ENCODE results near the gene COQ2. TPM values are rescaled to one million over a fixed set of nuclear protein-coding genes. Genes with fewer than 3 reads are reported as not detected.
A peak's percentile ranks its signal among the peaks of the same experiment; 100 is the strongest.

The COQ2 gene
- total RNA-seq, result 10 to 100 TPM; 11.6 to 29.1 (median 20.3) TPM
- 10 to 100 TPM in 1 of 3 donors, 1 to 10 TPM in 2; 6.4 to 12.4 (median 7.6) TPM for polyA plus RNA-seq
- long read RNA-seq, donor 1, transcript COQ2-206 (7 exons, 1,641 nt), result major isoform, 22 of 27 reads
- long read RNA-seq, donor 1, partial matches to known transcripts, result 0 of 27 reads
- long read RNA-seq, donor 1, other reads (novel, unspliced or antisense), result 3 of 27 reads
- long read RNA-seq, donor 2, transcript COQ2-206 (7 exons, 1,641 nt), result major isoform, 18 of 24 reads
- long read RNA-seq, donor 2, partial matches to known transcripts, result 0 of 24 reads
- long read RNA-seq, donor 2, other reads (novel, unspliced or antisense), result 5 of 24 reads

GRCh38 chr4:83284193-83285054 is at the start of gene COQ2:
TSS of gene COQ2 (minus strand) at chr4:83284798. CDS start at chr4:83284764, 34 bp downstream.
- Histone ChIP-seq H3K27me3 (ENCODE audit: insufficient read depth in 3 of 3, low read length in 2 of 3) (no peaks in the 10 kb centered on the region), H3K9me3 (no peaks in the 10 kb centered on the region), H3K27ac (peak within 1 kb of the TSS; percentile 99), H3K4me3 (peak within 1 kb of the TSS; percentile 82), H3K36me3 (ENCODE audit: insufficient read depth in 1 of 2, low read depth in 1 of 2) (no peaks in the 10 kb centered on the region), H3K4me1 (peaks cover 23% of the 10 kb centered on the region)
- peak; percentile 97 to 99 for DNase-seq
- ATAC-seq, result peak; percentile 95 to 97 (median 96)
- 0 to 1% (median 0%) methylated on average over 65 to 76 of the region's 76 CpGs for WGBS, 3 donors
- intact Hi-C loops (cut with DNase I), result loop anchor here in 1 of 2 donors (2.0 to 10.0 kb wide), 4 partner anchors 170 to 820 kb away; partner anchors contain the start of gene HELQ
- peak; percentile 20 for TF ChIP-seq CTCF (IDR thresholded peaks at IDR 0.05)

GRCh38 chr4:83331956-83332355 is 47.4 kb upstream of the COQ2 start:
- DNase-seq (no peak), ATAC-seq (no peak)
- 66 to 76% (median 70%) methylated on average over 3 of the region's 3 CpGs for WGBS, 3 donors

GRCh38 chr4:83329521-83330110 is 45.0 kb upstream of the COQ2 start:
- DNase-seq, result no peak
- no peaks in the 10 kb centered on the region for H3K36me3 ChIP-seq (ENCODE audit: insufficient read depth in 1 of 2, low read depth in 1 of 2)
- 58 to 67% (median 67%) methylated on average over 5 of the region's 5 CpGs for WGBS, 3 donors
- H3K27ac ChIP-seq, result no peak overlapping the region
- no peak overlapping the region for H3K4me3 ChIP-seq
- intact Hi-C loops (cut with DNase I), result no loop called here
- ATAC-seq, result no peak
- TF ChIP-seq CTCF (IDR thresholded peaks at IDR 0.05), result no peak
- peaks cover 0 to 14% (median 6%) of the 10 kb centered on the region in 3 donors for H3K27me3 ChIP-seq (ENCODE audit: insufficient read depth in 3 of 3, low read length in 2 of 3)
- H3K9me3 ChIP-seq, result no peaks in the 10 kb centered on the region
- H3K4me1 ChIP-seq, result no peaks in the 10 kb centered on the region

More at GRCh38 chr4:83331956-83332355, 47.4 kb upstream of the COQ2 start:
- Histone ChIP-seq H3K27me3 (ENCODE audit: insufficient read depth in 3 of 3, low read length in 2 of 3) (peaks cover 0 to 33% (median 11%) of the 10 kb centered on the region in 3 donors), H3K36me3 (ENCODE audit: insufficient read depth in 1 of 2, low read depth in 1 of 2) (no peaks in the 10 kb centered on the region), H3K9me3 (no peaks in the 10 kb centered on the region), H3K4me3 (no peak overlapping the region), H3K27ac (no peak overlapping the region), H3K4me1 (no peaks in the 10 kb centered on the region)
- no peak for TF ChIP-seq CTCF (IDR thresholded peaks at IDR 0.05)
- intact Hi-C loops (cut with DNase I), result no loop called here

- no peak for TF ChIP-seq CTCF (IDR thresholded peaks at IDR 0.05)
- Histone ChIP-seq H3K9me3 (no peaks in the 10 kb centered on the region), H3K4me3 (no peak overlapping the region), H3K36me3 (ENCODE audit: insufficient read depth in 1 of 2, low read depth in 1 of 2) (no peaks in the 10 kb centered on the region), H3K27ac (no peak overlapping the region), H3K4me1 (no peaks in the 10 kb centered on the region), H3K27me3 (ENCODE audit: insufficient read depth in 3 of 3, low read length in 2 of 3) (peaks cover 0 to 8% (median 1%) of the 10 kb centered on the region in 3 donors)
- intact Hi-C loops (cut with DNase I), result no loop called here
- no peak for DNase-seq
- 39 to 44% (median 41%) methylated on average over 7 of the region's 7 CpGs for WGBS, 3 donors
- ATAC-seq, result no peak
These were observed 44.1 kb upstream of the COQ2 start for GRCh38 chr4:83328521-83329187.

Data from psoas muscle (tissue), 8 donors.